HepG2 (cell line): Measurements from ENCODE around the gene OSBPL9. TPM values are rescaled to one million over a fixed set of nuclear protein-coding genes. Genes with fewer than 3 reads are reported as not detected.

ENCODE experiments used
- KMT2A ChIP-seq: sonication (generic); formaldehyde crosslinking; IDR thresholded peaks from 2 replicates; pipeline ENCODE4 v1.4.0; 2020; ENCODE audit warnings: missing genetic modification reagents
- NFATC3 ChIP-seq: sonication (generic); formaldehyde crosslinking; IDR thresholded peaks from 2 replicates; pipeline ENCODE4 v1.5.1; 2020; ENCODE audit warnings: mild to moderate bottlenecking, missing genetic modification reagents
- NFKB2 ChIP-seq: sonication (generic); formaldehyde crosslinking; IDR thresholded peaks from 2 replicates; pipeline ENCODE4 v1.4.0; 2020; ENCODE audit warnings: missing genetic modification reagents, borderline replicate concordance
- NR3C1 ChIP-seq: sonication (generic); formaldehyde crosslinking; IDR thresholded peaks from 2 replicates; pipeline ENCODE4 v1.4.0; 2020; ENCODE audit warnings: missing genetic modification reagents
- TBP ChIP-seq: sonication (generic); formaldehyde crosslinking; IDR thresholded peaks from 2 replicates; pipeline ENCODE4 v1.5.0; 2020; ENCODE audit warnings: missing genetic modification reagents
- ZFY ChIP-seq: sonication (generic); formaldehyde crosslinking; IDR thresholded peaks from 2 replicates; pipeline ENCODE4 v1.4.0; 2020; ENCODE audit warnings: missing genetic modification reagents
- ZNF549 ChIP-seq: sonication (generic); formaldehyde crosslinking; IDR thresholded peaks from 2 replicates; pipeline ENCODE4 v1.5.0; 2020; ENCODE audit warnings: missing genetic modification reagents
- polyA plus RNA-seq, 8 experiments: library from polyadenylated mRNA; depleted of rRNA in 3 of 8; stranded (reverse) in 7 of 8; unstranded in 1 of 8; fragments of >200 nt; fragmentation: Illumina TruSeq in 4 of 8; extraction: Trizol in 4 of 8; gene quantifications; 2 replicates each; pipeline versions ENCODE4 v1.2.1 to v1.2.3, GENCODE V29; 2011 to 2016; ENCODE audit warnings: low read depth in 4 of 8, missing spikeins in 1 of 8, mixed read lengths in 1 of 8; ENCODE audit not compliant: insufficient read depth in 1 of 8
- total RNA-seq, 5 experiments: library from RNA; depleted of rRNA; stranded (reverse); fragments of >200 nt; fragmentation: Illumina TruSeq; extraction: Trizol; gene quantifications; 2 replicates each; pipeline ENCODE4 v1.2.3, GENCODE V29; 2016; ENCODE audit warnings: low read depth in 1 of 5
- TF ChIP-seq, protein P1 (sequence below): sonication (generic); formaldehyde crosslinking; conservative IDR thresholded peaks from 2 replicates; pipeline ENCODE4 v1.4.0; 2020; ENCODE audit warnings: missing genetic modification reagents
- TF ChIP-seq, protein P2 (sequence below): sonication (generic); formaldehyde crosslinking; IDR thresholded peaks from 2 replicates; pipeline ENCODE4 v1.4.0; 2020; ENCODE audit warnings: mild to moderate bottlenecking, missing genetic modification reagents
- TF ChIP-seq, protein P3 (sequence below): sonication (generic); formaldehyde crosslinking; IDR thresholded peaks from 2 replicates; pipeline ENCODE4 v1.5.0; 2020; ENCODE audit warnings: mild to moderate bottlenecking, low read depth, missing genetic modification reagents, borderline replicate concordance
- TF ChIP-seq, protein P4 (sequence below), 2 experiments: IDR thresholded peaks; 2 replicates each; pipeline ENCODE4 v1.6.1; 2011 to 2012; ENCODE audit warnings: low read length in 2 of 2, borderline replicate concordance in 1 of 2, low read depth in 1 of 2, mild to moderate bottlenecking in 1 of 2, moderate library complexity in 1 of 2
- TF ChIP-seq, protein P5 (sequence below): sonication (generic); formaldehyde crosslinking; IDR thresholded peaks from 2 replicates; pipeline ENCODE4 v1.4.0; 2020; ENCODE audit warnings: missing genetic modification reagents, borderline replicate concordance

OSBPL9 gene
- total and polyA plus RNA-seq, 2 of the 13 experiments (the other 11 are each of a cell fraction or from before 2014, with no cell fraction given), result 83.6 to 142 TPM

DNA sequence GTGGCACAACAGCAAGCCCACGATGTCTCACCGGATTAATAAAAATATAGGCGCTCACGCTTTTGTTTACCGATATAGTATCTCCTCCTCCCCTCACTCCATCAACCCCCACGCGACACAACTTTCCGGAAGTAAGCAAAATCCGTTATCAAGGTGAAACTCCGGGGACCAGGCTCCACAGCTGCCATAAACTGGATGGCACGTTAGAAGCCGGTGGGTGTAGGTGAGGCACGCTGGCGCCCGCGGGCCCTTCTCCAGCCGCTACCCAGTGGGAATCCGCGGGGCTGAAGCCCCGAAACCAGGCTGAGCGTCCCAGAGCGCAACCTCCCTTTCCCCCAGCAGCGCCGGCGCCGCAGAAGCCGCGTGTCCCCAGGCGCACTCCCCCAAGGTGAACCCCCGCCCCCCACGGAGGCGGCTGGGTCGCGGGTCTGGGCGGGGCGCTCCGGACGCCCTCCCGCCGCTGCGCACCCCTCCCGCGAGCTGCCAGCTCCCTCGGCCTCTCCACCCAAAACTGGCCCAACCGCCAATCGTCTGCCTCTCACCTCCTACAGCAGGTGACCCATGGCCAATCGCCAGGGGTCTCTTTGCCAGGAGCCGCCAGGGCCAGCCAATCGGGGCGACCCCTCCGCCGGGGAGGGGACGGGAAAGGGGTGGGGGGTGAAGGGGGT is 112.4 kb downstream of the OSBPL9 start (continued):
- TF ChIP-seq, protein P1, sequence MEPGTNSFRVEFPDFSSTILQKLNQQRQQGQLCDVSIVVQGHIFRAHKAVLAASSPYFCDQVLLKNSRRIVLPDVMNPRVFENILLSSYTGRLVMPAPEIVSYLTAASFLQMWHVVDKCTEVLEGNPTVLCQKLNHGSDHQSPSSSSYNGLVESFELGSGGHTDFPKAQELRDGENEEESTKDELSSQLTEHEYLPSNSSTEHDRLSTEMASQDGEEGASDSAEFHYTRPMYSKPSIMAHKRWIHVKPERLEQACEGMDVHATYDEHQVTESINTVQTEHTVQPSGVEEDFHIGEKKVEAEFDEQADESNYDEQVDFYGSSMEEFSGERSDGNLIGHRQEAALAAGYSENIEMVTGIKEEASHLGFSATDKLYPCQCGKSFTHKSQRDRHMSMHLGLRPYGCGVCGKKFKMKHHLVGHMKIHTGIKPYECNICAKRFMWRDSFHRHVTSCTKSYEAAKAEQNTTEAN, result no peak
- TF ChIP-seq, protein P2, sequence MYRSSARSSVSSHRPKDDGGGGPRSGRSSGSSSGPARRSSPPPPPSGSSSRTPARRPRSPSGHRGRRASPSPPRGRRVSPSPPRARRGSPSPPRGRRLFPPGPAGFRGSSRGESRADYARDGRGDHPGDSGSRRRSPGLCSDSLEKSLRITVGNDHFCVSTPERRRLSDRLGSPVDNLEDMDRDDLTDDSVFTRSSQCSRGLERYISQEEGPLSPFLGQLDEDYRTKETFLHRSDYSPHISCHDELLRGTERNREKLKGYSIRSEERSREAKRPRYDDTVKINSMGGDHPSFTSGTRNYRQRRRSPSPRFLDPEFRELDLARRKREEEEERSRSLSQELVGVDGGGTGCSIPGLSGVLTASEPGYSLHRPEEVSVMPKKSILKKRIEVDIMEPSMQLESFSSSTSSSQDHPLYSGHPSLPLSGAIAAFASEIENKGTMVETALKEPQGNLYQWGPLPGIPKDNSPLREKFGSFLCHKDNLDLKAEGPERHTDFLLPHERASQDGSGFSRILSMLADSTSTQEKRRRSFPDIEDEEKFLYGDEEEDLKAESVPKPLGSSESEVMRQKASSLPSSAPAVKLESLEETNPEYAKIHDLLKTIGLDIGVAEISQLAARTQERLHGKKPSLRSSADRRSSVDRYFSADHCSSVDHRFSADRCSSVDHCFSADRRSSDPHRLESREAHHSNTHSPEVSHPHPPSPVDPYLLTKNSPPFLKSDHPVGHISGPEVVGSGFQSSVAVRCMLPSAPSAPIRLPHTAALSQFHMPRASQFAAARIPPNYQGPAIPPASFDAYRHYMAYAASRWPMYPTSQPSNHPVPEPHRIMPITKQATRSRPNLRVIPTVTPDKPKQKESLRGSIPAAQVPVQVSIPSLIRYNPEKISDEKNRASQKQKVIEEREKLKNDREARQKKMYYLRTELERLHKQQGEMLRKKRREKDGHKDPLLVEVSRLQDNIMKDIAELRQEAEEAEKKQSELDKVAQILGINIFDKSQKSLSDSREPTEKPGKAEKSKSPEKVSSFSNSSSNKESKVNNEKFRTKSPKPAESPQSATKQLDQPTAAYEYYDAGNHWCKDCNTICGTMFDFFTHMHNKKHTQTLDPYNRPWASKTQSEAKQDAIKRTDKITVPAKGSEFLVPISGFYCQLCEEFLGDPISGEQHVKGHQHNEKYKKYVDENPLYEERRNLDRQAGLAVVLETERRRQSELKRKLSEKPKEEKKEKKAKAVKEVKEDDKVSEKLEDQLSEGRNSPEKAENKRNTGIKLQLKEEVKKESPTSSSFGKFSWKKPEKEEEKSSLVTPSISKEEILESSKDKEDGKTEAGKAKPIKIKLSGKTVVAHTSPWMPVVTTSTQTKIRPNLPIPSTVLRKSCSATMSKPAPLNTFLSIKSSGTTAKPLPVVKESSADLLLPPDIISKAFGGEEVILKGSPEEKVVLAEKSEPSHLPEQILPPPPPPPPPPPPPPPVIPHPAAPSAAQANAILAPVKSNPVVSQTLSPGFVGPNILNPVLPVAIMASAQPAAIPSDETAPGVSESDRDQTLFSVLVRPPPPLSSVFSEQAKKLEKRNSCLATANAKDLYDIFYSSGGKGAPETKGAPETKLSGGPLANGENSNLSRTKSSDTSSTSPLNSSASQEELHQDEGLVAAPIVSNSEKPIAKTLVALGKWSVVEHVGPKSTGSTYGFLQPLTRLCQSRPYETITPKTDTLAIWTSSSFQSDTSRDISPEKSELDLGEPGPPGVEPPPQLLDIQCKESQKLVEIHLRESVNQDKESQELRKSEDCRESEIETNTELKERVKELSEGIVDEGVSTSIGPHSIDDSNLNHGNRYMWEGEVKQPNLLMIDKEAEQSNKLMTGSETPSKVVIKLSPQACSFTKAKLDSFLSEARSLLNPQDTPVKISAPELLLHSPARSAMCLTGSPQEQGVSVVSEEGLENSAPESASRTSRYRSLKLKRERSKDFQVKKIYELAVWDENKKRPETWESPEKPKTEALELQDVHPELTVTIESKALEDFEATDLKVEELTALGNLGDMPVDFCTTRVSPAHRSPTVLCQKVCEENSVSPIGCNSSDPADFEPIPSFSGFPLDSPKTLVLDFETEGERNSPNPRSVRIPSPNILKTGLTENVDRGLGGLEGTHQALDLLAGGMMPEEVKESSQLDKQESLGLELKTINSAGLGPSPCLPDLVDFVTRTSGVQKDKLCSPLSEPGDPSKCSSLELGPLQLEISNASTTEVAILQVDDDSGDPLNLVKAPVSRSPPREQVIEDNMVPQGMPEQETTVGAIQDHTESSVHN (CRISPR knock-in tag), result no peak
- TF ChIP-seq NFKB2 (CRISPR knock-in tag) (peak; percentile 22; the same call in 1 of the 2 replicates), NFATC3 (CRISPR knock-in tag) (no peak), KMT2A (CRISPR knock-in tag) (peak; percentile 74; the same call in 1 of the 2 replicates), ZNF549 (no peak), NR3C1 (no peak), ZFY (peak; percentile 8; the same call in 1 of the 2 replicates), TBP (no peak)
- TF ChIP-seq, protein P3, sequence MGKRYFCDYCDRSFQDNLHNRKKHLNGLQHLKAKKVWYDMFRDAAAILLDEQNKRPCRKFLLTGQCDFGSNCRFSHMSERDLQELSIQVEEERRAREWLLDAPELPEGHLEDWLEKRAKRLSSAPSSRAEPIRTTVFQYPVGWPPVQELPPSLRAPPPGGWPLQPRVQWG (CRISPR knock-in tag), result no peak
- TF ChIP-seq, protein P4, sequence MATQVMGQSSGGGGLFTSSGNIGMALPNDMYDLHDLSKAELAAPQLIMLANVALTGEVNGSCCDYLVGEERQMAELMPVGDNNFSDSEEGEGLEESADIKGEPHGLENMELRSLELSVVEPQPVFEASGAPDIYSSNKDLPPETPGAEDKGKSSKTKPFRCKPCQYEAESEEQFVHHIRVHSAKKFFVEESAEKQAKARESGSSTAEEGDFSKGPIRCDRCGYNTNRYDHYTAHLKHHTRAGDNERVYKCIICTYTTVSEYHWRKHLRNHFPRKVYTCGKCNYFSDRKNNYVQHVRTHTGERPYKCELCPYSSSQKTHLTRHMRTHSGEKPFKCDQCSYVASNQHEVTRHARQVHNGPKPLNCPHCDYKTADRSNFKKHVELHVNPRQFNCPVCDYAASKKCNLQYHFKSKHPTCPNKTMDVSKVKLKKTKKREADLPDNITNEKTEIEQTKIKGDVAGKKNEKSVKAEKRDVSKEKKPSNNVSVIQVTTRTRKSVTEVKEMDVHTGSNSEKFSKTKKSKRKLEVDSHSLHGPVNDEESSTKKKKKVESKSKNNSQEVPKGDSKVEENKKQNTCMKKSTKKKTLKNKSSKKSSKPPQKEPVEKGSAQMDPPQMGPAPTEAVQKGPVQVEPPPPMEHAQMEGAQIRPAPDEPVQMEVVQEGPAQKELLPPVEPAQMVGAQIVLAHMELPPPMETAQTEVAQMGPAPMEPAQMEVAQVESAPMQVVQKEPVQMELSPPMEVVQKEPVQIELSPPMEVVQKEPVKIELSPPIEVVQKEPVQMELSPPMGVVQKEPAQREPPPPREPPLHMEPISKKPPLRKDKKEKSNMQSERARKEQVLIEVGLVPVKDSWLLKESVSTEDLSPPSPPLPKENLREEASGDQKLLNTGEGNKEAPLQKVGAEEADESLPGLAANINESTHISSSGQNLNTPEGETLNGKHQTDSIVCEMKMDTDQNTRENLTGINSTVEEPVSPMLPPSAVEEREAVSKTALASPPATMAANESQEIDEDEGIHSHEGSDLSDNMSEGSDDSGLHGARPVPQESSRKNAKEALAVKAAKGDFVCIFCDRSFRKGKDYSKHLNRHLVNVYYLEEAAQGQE (IDR thresholded peaks at IDR 0.05; ENCODE audit: borderline replicate concordance in 1 of 2, low read depth in 1 of 2, low read length in 2 of 2), result no peak; a peak in 1 of 4 replicates
- TF ChIP-seq, protein P5, sequence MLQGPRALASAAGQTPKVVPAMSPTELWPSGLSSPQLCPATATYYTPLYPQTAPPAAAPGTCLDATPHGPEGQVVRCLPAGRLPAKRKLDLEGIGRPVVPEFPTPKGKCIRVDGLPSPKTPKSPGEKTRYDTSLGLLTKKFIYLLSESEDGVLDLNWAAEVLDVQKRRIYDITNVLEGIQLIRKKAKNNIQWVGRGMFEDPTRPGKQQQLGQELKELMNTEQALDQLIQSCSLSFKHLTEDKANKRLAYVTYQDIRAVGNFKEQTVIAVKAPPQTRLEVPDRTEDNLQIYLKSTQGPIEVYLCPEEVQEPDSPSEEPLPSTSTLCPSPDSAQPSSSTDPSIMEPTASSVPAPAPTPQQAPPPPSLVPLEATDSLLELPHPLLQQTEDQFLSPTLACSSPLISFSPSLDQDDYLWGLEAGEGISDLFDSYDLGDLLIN (CRISPR knock-in tag), result no peak
